ENCODE results near the gene FGF19.

The FGF19 gene, protein sequence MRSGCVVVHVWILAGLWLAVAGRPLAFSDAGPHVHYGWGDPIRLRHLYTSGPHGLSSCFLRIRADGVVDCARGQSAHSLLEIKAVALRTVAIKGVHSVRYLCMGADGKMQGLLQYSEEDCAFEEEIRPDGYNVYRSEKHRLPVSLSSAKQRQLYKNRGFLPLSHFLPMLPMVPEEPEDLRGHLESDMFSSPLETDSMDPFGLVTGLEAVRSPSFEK

DNA sequence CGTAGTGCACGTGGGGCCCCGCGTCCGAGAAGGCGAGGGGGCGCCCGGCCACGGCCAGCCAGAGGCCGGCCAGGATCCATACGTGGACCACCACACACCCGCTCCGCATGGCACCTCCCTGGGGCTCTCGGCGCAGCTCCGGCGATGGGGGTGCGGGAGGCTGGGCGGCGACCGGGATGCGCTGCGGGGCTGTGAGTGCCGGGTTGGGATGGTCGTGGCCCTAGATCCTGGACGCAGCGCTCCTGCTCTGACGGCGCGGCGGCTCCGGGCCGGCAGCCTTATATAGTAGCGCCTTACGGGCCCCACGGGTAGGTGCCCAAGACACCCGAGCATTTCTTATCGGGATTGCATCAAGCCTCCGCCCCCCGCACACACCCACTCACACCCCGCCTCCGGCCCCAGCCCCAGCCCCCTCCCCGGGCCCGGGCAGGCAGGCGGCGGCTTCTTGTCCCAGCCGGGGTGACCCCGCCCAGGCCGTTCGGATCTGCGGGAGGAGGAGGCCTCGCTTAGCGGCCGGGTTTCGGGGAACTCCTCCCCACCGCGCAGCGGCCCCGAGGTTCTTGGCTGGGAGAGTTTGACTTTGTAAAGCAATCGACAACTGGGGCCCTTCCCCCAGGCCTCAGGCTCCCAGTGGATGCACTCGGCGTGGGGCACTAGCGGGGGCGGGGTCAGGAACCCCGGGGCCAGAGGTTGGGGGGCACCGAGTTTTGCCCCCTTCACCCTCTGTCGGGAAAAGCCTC, at the start of gene FGF19:
FGF19 (minus strand) TSS at position 255 of the 740 bp plus-strand sequence; CDS start at position 109, 146 bp downstream.
- peak; percentile 42 for DNase-seq (ENCODE audit: low spot score)

DNA sequence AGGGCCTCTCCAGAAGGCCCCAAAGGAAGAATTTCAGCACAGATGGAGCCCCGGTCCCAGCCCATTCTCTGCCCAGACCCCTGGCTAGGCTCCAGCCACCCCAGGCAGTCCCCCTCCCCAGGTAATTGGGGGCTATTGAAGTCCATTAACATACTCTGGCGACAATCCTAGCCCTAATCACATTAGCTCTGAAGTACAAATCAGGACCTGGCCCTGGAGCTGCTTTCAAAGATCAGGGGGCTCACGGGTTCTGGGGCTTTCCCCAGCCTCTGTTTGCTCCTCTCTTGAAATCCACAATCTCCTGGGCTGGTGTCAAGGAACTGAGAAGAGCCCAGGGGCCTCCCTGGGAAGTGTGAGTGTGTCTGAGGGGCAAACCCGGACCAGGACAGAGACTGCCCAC, 49.1 kb upstream of the FGF19 start:
- no peak for DNase-seq (ENCODE audit: low spot score)

DNA sequence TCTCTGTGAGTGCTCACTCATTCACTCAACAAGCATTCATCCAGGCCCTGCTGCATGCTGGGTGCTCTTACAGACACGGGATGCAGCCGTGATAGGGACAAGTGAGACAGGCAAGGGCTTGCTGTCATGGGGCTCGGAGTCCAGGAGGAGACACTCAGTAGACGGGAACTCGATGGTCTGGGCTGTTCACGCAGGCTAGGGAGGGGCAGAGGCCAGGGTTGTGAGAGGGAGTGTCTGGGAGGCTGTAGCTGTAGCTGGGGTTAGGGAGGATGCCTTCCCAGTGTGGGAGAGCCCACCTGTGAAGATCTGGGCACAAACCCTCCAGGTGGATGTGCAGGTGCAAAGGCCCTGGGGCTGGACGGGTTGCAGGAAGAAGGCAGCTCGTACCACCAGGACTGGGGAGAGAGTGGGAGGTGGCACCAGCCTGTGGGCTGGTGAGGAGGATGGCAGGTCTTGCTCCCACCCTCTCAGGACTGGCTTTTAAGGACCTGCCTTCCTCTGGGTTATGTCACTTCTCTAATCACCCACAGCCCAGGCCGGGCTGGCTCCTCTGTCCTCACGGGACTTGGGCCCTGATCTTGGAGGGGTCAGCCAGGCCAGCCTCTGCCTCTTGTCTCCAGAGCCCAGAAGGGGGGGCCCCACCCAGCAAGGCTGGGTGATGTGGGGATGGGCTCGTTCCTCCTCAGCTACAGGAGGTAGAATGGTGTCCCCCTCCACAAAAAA, 47.2 kb upstream of the FGF19 start:
- no peak for DNase-seq (ENCODE audit: low spot score)

DNA sequence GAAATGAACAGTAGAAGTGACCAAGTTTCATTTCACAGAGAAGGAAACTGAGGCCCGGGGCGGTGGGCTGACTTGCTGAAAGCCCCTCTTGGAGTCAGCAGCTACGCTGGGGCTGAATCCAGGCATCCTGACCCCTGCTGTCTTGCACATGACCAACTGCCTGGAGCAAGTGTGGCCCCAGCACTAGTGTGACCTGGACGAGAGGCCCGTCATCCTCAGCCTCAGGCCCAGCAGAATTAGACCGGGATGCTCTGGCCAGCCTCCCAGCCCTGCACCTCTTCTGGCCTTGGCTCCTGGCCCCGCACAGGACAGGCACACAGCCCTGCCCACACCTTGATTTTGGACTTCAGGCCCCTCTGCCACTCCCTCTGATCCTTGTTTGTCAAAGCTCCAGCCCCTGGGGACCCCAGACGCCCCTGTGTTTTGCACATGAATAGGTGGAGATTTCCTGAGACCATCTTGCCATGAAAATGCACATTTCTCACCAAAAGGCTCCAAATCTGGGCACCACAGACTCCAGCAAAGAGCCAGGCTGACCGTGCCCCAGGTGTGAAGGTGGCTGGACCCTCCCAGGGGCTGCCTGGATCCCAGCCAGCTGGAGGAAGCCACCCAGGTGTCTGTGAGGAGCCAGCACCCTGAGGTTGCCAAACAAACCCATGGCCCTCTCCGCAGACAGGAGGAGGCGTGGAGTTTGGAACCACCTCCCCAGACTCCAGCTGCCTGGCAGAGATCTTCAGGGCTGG, 46.5 kb upstream of the FGF19 start:
- DNase-seq (ENCODE audit: low spot score), result no peak

DNA sequence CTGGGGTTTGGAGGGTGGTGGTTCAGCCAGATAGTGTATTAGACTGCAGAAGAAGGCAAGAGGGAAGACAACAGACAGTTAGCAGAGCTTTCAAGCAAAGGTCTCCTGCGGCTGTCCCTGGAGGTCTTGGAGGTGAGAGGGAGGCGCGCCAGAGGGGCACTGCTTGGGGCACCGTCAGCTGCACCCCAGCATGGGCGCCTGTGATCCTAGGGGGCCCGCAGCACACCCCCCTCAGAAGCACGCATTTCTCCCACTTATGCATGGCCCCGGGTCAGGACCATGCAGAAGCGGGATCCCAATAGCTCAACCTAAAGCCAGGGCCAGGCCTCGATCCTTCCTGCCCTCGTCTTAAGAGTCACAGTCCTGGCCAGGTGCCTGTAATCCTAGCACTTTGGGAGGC, 44.8 kb upstream of the FGF19 start:
- DNase-seq (ENCODE audit: low spot score), result no peak

DNA sequence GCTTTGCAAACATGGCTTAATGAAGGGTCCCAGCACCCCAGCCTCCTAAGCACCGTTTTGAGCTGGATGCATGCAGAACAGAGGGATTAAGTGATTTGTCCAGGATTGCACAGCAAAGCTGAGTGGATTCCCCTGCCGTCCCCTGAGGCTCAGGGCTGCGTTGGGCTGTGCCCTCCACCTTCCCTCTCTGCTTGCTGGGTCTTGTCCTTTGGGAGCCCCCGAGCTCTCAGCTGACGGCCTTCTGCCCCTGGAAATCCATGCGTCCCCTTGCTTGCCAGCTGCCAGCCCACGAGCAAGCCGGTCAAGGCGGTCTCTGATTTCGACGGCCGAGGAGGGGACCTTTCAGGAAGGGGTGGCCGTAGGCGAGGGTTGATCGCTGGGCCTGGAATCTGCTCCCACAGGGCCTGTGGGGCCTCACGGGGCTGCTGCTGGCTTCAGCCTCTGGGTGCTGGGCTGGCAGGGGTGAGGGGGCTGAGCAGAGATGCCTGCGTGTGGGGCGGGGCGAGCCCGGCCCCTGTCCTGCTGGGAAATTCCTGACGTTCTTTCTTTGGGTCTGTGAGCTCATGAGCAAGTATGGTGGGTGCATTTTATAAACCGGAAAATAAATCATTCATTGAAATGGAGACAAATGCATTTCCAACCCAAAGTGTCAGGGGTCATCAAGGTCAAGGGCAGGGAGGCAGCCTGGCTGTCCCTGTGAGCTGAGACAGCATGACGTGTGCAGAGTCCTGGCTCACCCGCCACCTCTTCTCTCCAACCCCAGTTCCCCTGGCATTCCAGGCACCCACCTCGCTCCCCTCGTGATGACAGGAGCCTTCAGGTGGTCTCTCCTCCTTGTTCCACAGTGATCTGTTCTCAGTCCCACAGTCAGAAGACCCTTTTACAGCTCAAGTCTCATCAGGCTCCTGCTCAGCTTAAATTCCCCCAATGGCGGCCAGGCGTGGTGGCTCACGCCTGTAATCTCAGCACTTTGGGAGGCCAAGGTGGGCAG, 43.2 kb upstream of the FGF19 start:
- DNase-seq (ENCODE audit: low spot score), result no peak

DNA sequence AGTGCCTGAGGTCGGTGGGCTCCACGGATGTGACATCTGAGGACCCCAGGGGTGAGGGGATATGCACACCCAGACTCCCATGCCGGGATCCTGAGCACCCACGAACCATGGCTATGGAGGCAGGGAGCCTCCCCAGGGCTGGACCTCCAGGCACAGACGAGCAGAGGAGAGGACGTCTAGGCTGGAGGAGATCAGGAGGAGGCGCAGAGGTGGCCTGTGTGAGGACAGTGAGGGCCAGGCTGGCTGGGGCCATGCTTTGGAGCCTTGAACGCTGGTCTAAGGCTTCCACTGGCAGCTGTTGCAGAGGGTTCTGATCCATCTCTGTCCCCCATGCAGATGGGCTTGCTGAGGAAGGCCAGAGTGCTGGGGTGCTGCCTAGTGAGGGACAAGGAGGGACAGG, 42.3 kb upstream of the FGF19 start:
- DNase-seq (ENCODE audit: low spot score), result no peak

DNA sequence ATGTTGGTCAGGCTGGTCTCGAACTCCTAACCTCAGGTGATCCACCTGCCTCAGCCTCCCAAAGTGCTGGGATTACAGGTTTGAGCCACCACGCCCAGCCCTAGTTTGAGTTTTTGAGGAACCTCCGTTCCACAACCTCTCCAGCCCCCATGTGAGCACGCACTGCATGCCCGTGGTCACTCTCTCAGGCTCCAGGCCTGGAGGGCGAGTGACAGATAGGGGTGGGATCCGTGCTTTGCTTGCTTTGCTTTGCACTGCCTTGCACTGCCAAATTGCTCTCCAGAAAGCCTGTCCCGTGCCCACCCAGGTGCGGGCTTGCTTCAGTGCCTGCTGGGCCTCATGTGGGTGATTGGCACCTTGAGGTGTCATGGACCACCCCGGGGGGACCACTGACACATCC, 41.4 kb upstream of the FGF19 start:
- DNase-seq (ENCODE audit: low spot score), result no peak

DNA sequence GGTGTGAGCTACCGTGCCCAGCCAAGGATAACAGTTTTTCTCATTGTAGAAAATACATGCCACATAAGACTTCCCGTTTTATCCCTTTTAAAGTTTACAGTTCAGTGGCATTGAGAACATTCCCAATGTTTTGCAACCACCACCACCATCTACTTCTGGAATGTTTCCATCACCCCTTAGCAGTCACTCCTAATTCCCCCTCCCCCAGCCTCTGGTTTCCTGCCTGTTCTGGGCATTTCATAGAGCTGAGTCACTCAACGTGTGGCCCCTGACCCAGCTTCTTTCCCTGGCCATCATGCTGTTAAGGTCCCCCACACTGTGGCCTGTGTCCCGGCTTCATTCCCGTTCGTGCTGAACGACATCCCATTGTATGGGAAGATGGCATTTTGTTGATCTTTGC, 40.6 kb upstream of the FGF19 start:
- no peak for DNase-seq (ENCODE audit: low spot score)

DNA sequence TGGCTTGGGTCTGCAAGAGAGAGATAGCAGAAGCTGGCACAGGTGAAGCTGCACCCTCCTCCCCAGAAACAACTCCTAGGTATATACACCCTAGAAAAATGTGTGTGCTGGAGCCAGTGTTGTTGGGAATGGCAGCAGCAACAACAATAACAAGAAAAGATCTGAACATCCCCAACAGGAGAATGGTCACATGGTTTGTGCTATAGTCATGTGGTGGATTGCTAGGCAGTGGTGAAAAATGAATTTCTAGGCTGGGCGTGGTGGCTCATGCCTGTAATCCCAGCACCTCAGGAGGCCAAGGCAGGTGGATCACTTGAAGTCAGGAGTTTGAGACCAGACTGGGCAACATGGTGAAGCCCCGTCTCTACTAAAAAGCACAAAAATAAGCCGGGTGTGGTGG, 31.0 kb upstream of the FGF19 start:
- no peak for DNase-seq (ENCODE audit: low spot score)

DNA sequence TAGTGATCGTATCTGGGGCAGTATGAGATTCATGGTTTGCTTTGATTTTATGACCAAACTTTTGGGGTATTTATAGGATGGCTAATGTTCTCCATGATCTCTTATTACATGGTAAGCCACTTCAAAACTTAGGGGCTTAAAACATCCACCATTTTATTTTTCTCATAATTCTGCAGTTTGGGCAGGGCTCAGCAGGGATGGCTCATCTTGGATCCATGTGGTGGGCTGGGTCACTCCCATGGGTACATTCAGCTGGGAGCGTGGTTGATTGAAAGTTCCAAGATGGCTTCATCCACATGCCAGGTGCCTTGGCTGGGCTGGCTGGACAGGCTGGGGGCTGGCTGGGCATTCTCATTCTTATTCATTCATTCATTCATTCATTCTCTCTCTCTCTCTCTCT, 30.5 kb upstream of the FGF19 start:
- no peak for DNase-seq (ENCODE audit: low spot score)

DNA sequence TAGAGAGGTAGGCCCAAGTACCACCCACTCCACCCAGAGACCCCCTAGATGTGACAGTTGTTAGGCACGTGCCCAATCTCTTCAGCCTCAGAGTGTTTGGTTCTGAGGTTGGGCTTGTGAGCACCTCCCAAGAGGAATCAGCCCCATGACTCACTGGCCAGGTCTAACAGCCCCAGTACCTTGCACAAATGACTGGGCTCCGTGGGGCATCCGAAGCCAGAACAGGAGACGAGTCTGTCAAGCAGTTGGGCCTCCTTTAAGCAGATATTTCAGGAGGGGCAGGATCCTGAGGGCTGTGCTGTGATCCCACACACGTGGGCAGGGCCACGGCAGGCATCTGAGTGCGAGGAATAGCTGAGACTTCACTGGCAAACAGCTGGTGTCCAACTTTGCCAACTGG, 29.1 kb upstream of the FGF19 start:
- no peak for DNase-seq (ENCODE audit: low spot score)

DNA sequence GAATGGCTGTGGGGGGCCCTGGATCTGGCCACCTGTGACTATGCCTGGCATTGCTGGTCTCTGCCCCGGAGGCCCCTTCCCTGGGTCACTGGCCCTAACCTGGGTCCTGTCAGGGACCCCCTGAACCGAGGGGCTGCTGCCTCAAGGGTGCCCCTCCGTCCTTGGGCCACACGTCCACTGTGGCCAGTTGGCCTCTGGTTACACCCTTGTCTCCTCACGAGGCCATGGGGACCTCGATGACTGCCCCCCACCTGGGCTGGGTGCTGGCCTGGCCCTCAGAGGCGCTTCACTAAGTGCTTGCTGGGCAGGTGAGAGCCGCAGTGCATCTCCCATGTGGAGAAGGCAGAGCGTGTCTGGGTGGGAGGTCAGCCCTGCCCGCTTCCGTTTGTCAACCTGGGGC, 27.3 kb upstream of the FGF19 start:
- no peak for DNase-seq (ENCODE audit: low spot score)

DNA sequence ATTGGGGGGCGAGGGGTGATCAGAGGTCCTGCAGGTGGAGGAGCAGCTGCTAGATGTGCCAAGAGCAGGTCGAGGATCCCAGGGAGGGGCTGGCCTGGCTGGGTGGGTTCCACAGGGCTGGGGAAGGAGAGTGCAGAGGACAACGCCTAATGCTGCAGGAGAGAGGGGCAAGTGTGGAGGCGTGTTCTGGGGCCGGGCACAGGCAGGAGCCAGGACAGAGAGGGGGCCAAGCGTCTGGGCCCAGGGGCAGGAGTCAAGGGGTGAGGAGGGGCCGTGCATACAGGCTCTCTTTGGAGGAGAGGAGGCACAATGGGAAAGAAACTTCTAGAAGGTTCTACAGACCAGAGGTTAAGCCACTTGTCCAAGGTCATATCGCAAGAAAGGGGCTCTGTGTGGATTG, 26.7 kb upstream of the FGF19 start:
- DNase-seq (ENCODE audit: low spot score), result no peak

DNA sequence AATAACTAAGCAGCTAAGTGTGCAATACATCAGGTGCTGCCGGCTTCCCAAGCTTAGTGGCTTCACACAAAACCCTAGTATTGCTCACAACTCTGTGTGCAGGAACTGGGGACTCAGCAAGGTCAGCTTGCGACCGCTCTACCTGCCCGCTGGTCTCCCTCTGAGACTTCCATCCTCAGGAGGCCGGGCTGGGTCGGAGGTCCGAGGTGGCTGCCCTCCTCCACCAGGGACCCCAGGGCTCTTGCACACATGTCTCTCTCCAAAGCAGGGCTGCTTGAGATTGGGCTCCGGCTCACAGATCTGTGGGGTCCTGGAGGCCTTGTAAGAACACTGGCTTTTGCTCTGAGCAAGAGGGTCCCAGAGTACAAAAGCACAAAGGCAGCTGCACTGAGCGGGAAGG, 25.4 kb upstream of the FGF19 start:
- no peak for DNase-seq (ENCODE audit: low spot score)

DNA sequence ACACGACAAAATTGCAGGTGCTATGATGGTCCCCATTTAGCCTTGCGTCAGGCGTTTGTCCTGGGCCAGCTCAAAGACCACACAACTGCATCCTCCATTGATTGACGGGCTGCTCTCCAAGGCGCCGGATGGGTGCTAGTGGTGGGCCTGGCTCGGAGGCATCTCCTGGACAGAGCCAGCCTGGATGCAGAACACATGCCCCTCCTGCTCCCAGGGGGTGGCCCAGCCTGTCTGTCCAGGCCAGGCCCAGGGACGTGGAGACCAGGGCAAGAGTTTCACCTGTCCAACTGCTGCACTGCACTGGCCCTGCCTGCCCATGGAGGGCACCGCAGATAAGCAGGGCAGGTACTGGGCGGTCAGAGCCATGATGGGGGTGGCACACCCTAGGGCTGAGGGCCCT, 23.4 kb upstream of the FGF19 start:
- DNase-seq (ENCODE audit: low spot score), result no peak

DNA sequence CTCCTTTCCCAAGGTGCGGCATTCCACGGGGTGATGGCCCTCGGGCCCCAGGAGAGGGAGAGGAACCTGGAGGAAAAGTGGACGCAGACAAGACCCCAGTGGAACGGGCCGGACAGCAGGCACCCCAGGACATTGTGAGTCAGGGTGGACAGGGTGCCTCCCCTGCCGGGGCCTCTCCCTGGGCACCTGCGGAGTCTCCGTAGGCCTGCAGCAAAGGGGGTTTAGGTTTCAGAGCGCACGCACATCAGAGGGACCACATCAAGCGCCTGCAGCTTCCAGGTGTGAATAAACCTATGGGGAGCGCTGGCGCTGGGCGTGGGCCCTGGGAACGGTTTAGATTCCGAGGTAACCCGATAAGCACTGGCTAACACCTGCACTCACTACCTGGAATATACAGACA, 22.7 kb upstream of the FGF19 start:
- no peak for DNase-seq (ENCODE audit: low spot score)

DNA sequence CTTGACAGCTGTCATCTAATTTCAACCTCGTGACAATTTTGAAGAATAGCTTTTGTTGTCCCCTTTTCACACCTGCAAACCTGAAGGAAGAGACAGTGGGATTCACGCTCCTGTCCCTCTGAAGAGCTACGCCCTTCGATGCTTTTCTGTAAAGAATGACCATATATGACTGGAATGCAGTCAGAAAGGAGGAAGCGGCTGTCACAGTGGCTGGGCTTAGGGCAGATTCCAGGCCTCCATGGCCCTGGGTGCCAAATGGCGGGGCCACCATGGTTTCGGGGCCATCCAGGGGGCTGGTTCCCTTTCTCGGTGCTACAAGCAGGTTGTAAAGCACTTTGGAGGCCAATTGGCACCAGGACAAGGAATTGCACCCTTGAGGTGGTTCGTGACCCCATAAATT, 22.2 kb upstream of the FGF19 start:
- DNase-seq (ENCODE audit: low spot score), result no peak

DNA sequence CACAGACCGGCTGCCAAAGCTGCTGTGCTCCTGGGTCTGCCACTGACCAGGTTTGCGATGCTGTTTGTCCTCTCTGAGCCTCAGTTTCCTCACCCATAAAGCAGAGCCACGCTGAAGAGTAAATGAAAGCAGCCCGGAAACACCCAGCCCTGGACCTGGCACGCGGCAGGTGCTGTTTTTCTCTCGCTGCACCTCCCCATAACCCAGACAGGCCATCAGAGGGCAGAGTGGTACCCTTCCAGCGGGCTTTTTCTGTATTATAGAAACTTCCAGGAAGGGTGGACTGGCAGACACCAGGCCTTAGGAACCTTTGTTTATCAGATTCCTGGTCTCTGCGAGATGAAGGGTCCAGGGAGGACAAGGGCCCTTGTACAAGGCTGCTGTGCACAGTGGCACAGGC, 17.9 kb upstream of the FGF19 start:
- no peak for DNase-seq (ENCODE audit: low spot score)

DNA sequence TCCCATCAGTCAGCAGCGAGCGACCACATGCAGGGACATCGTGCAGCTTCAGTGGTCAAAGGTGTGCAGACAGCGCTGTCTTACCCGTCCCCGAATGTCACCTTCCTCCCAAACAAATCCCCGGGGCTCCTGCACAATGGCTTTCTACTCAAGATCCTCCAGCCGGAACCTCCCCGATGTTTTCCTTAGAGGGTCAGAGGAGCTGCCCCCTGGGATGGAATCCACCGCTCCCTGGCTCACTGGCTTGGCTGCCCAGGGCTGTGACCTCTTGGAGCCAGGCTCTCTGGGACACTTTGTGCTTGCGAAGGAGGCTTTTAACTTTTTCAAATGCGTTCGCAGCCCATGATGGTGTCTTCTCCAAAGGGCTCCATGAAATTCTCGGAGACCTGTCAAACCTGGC, 17.3 kb upstream of the FGF19 start:
- no peak for DNase-seq (ENCODE audit: low spot score)

DNA sequence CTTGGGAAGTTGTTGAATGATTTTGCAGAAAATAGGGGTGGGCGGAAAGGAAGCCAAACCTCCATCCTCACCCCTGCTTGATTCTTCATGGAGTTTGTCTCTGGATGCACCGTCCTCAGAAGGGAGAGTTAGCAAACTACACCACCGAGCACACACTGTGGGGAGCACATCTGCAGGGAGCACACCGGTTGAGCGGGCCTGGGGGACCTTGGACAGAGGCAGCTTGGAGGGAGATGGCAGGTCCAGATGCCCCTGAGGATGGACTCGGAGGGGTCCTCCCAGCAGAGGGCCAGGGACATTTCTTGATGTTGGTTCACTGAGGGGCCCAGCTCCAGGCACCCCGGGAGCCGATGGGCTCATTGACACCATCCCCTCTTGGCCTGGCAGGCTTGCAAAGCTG, 15.1 kb upstream of the FGF19 start:
- no peak for DNase-seq (ENCODE audit: low spot score)

Data from AG20443 (cell line).